HG03378 (cell line): ENCODE data around the gene TSPYL2.

Source experiments
- ATAC-seq: cut with Tn5 transposase; IDR thresholded peaks from one replicate; pipeline ENCODE4 v1.9.1; 2021; ENCODE audit warnings: mild to moderate bottlenecking, moderate library complexity; ENCODE audit not compliant: unreplicated experiment

Gene TSPYL2

GRCh38 chrX:53081925-53082772 is at the start of gene TSPYL2:
Gene TSPYL2 (plus strand): TSS chrX:53082367. CDS start chrX:53082499, 132 bp downstream.
- peak; percentile 82 for ATAC-seq

GRCh38 chrX:53036149-53036548 is 46.0 kb upstream of the TSPYL2 start:
- ATAC-seq, result no peak

GRCh38 chrX:53039236-53039635 is 42.9 kb upstream of the TSPYL2 start:
- ATAC-seq, result no peak

GRCh38 chrX:53044995-53045394 is 37.2 kb upstream of the TSPYL2 start:
- no peak for ATAC-seq

- ATAC-seq, result no peak
Measured at GRCh38 chrX:53047228-53047627, 34.9 kb upstream of the TSPYL2 start.

- no peak for ATAC-seq
Measured at GRCh38 chrX:53048169-53049126, 33.7 kb upstream of the TSPYL2 start, which contains the start of gene GPR173. Gene GPR173 (plus strand): TSS chrX:53048789. CDS start chrX:53076622, 27,833 bp downstream.

GRCh38 chrX:53049127-53049517 is 33.0 kb upstream of the TSPYL2 start:
- no peak for ATAC-seq

GRCh38 chrX:53050841-53051240 is 31.3 kb upstream of the TSPYL2 start:
- no peak for ATAC-seq

GRCh38 chrX:53055244-53055849 is 26.8 kb upstream of the TSPYL2 start:
- no peak for ATAC-seq

GRCh38 chrX:53056292-53056691 is 25.9 kb upstream of the TSPYL2 start:
- ATAC-seq, result no peak

- no peak for ATAC-seq
Measured at GRCh38 chrX:53065104-53065503, 17.1 kb upstream of the TSPYL2 start.

GRCh38 chrX:53071064-53071463 is 11.1 kb upstream of the TSPYL2 start:
- ATAC-seq, result no peak

- ATAC-seq, result peak; percentile 89
Measured at GRCh38 chrX:53071604-53072417, 10.4 kb upstream of the TSPYL2 start.

GRCh38 chrX:53072418-53073114 is 9.6 kb upstream of the TSPYL2 start:
- ATAC-seq, result no peak

- no peak for ATAC-seq
Measured at GRCh38 chrX:53073115-53073586, 9.0 kb upstream of the TSPYL2 start.

GRCh38 chrX:53075011-53075410 is 7.2 kb upstream of the TSPYL2 start:
- no peak for ATAC-seq

GRCh38 chrX:53076671-53077070 is 5.5 kb upstream of the TSPYL2 start:
- ATAC-seq, result no peak

- ATAC-seq, result no peak
Measured at GRCh38 chrX:53077207-53078197, 4.7 kb upstream of the TSPYL2 start.
